Stomach (tissue), 4 donors: ENCODE results near the gene KLHDC2.

Experiments
- CTCF ChIP-seq, 7 experiments: fragments of 450-650 bp in 4 of 7; fragments of 200-600 bp in 3 of 7; sonication (generic) in 3 of 7; IDR thresholded peaks; one replicate each; pipeline ENCODE4 v1.5.1; 2016 to 2019; ENCODE audit warnings: antibody characterized with exemption in 7 of 7, control low read depth in 2 of 7, mild to moderate bottlenecking in 1 of 7
- EP300 ChIP-seq: sonication (generic); formaldehyde crosslinking; IDR thresholded peaks from one replicate; pipeline ENCODE4 v1.6.1; 2017; ENCODE audit warnings: antibody characterized with exemption
- POLR2A ChIP-seq, 4 donors: fragments of 450-650 bp; IDR thresholded peaks; one replicate each; pipeline ENCODE4 v1.6.1; 2016; ENCODE audit warnings: antibody characterized with exemption in 4 of 4, control low read depth in 2 of 4, mild to moderate bottlenecking in 1 of 4, moderate library complexity in 1 of 4
- POLR2AphosphoS5 ChIP-seq, 3 donors: sonication (generic); formaldehyde crosslinking; IDR thresholded peaks; one replicate each; pipeline ENCODE4 v1.6.1; 2016; ENCODE audit warnings: antibody characterized with exemption in 3 of 3

- TF ChIP-seq CTCF (IDR thresholded peaks at IDR 0.05) (no peak), POLR2AphosphoS5 (IDR thresholded peaks at IDR 0.05) (no peak), POLR2A (IDR thresholded peaks at IDR 0.05) (no peak), EP300 (no peak)
These were observed 12.6 kb upstream of the KLHDC2 start for GRCh38 chr14:49755378-49755777.
